Inferior parietal cortex (tissue), 1 donor: ENCODE results near the gene HJURP.
A peak's percentile ranks its signal among the peaks of the same experiment; 100 is the strongest.

Experiments used
- DNase-seq: peaks from one replicate; pipeline ENCODE4 v3.0.0-alpha.2; 2016; ENCODE audit errors: extremely low spot score

The HJURP gene

DNA sequence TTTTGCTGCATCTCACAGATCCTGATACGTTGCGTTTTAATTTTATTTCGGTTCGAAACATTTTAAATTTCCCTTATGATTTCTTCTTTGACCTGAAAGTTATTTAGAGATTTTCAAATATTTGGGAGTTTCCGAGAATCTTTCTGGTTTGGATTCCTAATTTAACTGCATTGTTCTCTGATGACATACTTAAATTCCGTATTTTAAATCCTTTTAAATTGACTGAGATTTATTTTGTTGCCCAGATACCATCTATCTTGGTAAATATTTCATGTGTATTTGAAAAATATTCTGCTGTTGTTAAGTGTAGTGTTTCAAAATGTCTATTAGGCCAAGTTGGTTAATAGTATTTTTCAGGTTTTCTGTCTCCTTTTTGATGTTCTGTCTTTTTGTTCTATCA, 38.5 kb downstream of the HJURP start:
- no peak for DNase-seq

DNA sequence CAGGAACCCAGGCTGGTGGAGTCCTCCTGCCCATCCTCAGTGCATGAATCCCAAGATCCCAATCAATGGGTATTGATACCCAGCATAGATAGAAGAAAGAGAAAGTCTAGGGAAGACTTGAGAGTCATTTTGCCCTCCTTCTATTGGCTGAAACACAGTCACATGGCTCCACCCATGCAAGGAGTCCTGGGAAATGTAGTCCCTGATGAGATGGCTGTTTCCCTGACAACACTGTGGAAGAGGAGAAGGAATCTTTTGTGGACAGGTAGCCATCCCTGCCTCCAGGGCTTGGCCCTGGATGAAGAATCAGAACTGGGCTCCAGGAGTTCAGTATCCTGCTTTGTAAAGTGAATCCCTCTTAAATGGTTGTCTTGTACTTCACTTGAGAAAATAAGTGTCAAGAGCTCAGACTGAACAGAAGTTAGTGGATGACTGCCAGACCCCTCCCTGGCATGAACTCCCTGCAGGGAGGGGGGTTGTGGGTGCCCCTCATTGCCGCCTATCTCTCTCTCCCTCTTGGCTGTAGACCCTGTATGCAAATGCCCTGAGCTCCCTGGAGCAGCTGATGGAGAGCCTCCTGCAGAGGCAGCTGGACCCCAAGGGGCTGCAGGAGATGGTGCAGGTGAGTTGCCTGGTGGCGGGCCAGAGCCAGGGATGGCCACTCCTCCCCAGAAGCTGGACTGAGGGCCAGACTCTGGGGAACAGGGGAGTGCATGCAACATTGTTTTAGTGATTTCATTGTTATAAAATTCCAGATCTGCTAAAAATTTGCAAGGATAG, 40.1 kb downstream of the HJURP start:
- DNase-seq, result no peak

DNA sequence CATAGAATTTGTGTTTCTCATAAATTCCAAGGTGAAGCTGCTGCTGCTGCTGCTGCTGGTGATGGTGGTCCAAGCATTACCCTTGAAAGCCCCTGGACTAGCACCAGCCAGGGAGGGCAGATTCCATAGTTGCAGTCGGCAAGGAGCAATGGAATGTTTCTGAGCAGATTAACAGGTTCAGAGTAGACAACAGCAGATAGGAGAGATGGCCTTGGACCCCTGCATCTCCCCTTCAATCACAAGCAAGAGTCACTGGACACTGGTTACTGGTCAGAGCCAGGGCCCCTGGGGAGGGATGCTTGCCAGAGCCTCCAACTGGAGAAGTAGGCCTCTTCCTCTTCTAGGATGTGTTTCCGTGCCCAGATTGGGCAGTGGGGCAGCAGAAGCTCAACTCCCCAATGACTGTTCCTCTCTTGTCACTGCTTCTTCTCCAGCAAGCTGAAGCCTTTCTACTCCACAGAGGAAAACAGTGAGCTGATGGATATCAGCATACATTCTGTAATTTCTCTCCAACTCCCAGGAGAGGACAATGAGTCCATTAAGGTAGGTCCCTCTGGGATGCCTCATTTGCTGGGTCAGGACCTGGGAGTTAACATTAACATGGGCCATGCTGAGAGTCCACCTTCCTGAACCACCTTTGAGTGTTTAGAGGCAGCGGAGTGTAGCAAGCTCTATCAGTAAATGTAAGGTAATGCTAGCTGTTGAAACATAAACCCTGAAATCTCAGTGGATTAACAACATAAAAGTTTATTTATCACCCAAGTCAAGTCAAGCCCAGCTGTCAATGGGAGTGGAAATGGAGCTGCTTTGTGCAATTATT, 40.9 kb downstream of the HJURP start:
- DNase-seq, result no peak

DNA sequence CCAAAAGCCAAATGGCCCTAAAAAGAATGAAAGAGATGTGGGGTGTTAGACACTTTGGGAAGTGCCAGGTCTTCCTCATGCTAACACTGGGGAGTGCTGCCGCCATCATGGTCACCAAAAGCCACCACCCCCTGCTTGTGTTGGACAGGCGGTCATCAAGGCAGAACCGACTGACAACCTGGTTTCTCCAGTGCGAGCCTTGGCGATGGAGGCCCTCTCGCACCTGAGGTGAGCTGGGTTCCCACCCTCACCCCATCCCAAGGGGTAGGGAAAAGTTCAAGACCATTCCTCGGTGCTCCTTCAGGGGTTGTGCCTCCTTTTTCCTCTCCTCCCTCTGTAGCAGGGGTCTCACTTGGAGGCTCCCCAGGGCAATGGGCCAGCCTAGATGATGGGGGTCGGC, 42.6 kb downstream of the HJURP start:
- DNase-seq, result no peak

DNA sequence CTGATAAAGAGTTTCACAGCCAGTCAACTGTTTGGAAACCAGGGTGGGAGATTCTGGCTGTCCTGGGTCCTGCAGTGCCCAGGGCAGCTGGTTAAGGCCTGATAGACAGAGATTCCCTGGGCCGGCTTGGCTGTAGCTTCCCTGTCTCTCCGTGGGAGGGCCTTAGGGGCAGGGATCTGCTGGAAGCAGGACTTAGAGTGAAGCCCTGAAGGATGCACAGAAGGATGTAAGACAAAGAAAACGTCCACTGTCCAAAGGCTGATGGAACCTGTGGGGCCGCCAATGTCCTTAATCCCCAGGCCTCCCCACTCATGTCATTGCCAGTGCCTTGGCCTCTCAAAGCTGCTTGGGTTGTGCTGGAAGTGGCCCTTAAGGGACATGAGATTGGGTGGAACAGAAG, 43.2 kb downstream of the HJURP start:
- no peak for DNase-seq

DNA sequence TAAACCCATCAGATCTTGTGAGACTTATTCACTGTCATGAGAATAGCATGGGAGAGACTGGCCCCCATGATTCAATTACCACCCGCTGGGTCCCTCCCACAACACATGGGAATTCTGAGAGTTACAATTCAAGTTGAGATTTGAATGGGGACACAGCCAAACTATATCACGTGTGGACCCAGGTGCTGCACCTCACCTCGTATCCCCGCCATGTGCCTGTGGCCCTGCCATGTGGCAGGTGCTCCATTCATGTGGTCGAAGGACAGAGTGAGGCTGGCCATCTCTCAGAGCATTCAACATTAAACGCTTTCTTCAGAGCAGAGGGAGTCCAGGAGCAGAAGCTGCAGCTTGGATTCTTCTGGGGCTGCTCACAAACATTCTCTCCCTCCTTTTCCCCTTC, 44.0 kb downstream of the HJURP start:
- no peak for DNase-seq

DNA sequence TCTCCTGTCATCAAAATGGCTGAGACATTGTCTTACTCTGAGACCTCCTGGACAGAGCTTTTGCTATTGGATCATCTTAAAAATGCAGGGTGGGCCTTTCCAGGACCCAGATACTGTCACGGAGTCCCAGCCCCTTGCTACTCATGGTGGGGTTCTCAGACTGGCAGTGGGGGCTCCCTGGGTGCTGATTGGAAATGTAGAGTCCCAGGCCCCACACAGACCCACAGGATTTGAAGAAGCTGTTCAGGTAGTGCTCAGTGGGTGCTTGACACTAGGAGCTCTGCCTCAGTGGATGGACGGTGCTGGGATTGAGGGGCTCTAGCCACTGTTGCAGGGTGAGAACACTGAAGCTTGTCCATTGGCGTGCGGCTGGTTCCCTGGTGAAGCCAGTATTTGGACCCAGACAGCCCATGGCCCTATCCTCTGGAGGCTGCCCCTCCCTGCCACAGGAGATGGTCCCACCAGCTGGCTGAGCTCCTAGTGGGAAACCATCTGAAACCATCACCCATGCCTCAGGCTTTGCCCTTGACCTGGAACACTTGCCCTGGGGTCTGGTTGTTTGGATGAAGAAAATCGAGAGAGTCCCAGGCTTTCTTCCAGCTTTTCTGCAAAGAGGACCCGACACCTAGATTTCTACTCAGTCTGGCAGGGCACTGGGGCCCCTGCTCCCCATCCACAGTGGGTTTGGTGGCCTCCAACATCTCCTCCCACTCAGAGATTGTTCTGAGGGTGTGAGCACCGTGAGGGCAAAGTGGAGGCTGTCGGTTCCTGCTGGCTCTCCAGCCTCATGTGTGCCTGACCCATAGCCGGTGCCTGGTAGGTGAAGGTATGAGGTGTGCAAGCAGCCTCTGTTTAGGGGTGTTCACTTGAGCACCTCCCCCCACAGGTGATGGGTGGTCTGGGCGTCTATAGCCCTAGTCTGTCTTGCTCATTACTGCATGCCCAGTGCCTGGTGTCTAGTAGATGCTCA, 46.1 kb downstream of the HJURP start:
- DNase-seq, result no peak

DNA sequence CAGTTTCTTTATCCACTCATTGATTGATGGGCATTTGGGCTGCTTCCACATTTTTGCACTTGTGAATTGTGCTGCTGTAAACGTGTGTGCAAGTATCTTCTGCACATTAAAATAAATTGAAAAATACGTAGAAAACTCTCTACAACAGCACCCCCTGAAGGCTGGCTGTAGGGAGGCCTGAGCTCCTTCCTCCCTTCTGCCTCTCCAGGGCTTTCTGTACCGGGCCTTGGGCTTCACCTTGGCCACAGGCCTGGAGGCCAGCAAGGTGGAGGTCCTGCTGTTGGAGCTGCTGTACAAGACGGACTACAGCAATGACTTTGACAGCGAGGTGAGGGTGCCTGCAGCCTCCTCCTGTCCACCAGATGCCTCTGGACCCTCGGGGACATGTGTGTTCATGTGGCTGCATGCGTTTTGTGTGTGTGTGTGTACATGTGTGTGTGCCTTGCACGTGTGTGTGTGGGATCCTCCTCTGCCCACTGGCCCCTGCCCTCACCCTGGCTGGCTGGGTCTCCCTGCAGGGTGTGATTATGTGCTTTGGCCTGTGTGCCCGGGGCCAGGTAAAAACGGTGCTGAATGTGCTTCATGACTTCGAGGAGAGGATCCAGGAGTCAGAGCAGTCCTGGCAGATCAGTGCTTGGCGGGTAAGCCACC, 47.0 kb downstream of the HJURP start:
- no peak for DNase-seq

DNA sequence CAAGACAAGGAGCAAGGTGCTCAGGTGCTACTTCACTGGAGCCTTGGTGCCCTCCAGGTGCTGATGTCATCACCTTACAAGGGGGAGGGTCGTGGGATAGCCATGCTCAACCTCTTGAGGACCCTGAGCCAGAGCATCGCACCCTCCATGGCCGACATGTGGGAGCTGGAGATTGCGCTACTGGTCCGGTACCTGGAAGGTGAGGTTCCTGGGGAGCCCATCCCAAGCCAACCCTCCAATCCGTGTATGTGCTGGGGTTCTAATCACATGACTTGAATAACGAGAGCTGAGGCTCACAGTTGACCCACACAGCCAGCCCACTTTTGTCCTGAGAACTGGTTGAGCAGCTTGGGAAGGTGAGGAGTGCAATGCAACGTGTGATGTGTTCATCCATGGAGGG, 50.3 kb downstream of the HJURP start:
- DNase-seq, result no peak

DNA sequence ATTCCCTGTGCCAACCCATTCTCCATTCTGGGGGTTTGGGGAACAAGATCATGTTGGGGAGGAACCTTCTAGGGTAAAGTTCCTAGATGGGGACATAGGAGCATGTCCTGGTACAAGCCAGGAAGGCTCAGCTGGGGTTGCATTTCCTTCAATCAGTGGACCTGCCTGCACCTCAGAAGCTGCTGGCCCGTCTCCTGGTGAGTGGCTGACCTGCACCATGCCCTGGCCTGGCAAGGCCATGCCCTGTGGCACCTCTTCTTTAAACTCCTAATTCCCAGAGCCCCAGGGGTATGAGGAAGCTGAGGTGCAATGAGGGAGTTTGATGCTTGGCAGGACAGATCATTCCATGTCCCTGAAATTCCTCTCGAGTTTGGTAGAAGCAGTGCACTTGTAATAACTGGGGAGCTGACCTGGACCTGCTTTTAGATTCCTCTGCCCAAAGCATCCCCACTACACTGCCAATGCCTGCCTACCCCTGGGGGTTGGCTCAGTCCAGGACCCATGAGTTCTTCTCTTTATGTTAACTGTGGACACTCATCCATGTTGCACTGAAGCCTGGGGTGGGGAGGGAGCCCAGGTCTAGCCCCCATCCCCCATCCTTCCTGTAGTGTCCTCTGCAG, 50.9 kb downstream of the HJURP start:
- no peak for DNase-seq

DNA sequence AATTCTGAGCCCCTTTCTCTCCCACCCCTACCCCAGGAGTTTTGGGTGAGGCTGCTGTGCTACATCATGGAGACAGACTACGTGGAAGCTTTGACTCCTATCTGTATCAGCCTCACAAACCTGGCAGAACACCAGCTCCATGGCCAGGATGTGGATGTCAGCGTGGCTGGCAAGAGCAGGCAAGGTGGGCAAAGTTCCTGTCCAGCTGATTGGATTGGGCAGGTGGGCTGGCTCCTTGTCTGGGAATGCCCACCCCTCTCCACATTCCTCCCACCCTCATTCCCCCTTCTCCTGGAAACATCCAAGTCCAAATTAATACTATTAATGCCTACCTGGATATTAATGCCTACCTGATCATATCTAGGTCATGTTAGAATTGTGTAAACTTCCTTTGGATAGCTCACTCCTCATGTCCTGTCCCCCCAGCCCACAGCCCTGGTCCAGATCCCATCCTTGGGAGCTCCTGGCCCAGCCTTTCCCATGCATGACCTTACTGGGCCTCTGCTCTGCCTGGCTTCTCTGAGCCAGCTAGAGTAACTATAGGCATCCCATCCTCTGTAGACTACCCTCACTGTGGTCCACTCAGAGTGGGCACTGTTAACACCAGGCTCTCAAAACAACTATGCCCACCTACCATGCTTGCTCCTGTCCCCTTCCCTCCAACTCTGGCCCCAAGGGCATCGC, 52.1 kb downstream of the HJURP start:
- no peak for DNase-seq

DNA sequence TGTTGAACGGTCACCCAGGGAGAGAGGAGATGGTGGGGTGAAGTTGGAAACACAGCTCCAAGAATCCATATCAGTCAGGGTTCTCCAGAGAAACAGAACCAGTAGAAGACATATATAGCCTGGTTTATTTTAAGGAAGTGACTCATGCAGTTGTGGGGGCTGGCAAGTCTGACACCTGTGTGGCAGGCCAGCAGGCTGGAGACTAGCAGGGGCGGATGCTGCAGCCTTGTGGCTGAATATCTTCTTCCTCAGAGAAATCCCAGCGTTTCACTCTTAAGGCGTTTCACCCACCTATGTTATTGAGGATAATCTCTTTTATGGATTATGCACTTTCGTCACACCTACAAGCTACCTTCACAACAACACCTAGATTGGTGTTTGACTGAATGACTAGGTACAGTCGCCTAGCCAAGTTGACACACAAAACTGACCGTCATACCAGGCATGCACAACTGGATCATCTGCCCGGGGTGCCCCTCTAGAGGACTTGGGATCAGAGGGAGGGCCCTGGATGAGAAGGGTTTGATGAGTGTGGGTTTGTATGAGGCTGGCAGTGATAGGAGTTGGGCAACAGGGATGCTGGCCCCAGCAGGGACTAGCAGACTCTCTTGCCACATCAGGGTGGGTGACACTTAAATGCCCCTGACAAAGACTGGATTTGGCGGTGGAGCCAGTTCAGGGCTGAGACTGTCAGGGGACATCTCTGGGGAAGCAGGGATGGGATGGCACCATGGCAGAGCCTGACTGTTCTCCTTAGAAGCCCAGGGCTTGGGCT, 52.8 kb downstream of the HJURP start:
- peak; percentile 17 for DNase-seq

DNA sequence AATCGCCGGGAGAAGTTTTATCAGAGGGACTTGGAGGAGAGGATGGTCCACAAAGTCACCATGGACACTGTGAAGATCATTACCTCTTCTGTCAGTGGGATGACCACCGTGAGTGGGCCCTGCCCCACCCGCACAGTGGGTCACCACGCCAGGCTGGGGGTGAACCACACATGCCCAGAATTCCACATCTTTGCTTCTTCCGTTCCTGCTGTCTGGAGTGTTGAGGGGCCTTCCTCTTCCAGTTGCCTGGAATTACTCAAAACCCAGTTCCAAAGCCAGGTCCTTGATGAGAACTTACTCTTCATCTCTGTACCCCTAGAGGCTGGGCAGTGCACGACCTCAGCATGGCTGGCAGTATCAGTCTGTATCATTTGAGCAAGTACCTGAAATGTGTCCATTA, 54.1 kb downstream of the HJURP start:
- DNase-seq, result no peak

DNA sequence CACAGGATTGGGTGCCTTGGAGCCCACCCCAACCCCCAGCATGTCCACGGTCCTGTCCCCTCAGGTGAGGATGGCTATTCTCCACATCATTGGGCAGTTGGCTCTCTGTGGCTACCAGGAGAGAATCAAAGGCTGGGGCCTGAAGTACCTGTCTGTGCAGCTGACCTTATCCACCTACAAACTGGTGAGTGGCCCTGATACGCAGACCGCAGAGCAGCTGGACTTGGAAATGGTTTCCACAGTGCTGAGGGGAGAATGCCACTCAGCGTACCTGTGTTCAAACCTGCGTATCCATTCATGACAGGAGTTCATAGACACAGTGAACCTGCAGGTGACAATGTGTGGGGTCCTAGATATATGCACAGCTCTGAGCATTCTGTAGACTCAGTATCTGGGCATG, 54.6 kb downstream of the HJURP start:
- no peak for DNase-seq

DNA sequence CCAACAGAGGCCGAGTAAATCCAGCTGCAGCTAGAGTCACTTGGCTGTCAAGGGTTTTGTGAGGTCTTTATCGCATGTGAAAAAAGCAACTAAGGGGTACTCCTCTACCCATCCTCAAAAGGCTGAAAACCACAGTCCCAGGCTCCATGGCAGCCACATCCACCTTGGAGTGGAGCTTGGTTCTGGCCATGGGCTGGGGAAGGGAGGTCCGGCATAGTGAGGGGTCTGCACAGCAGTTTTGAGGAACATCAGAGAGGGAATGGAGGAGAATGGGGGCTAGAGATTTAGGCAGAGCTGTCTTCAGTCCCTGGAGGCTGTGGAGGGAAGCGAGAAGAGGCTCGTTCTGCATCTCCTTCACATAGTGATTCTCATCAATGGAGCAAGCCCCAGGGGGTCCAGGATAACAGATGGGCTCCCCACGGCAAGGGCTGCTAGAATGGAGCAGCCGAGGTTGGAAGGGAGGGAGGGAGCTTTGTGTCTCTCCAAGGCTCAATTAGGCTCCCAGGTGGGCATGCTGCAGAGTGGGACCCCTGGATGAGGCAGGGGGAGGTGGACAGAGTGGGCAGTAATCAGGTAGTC, 55.2 kb downstream of the HJURP start:
- DNase-seq, result no peak

DNA sequence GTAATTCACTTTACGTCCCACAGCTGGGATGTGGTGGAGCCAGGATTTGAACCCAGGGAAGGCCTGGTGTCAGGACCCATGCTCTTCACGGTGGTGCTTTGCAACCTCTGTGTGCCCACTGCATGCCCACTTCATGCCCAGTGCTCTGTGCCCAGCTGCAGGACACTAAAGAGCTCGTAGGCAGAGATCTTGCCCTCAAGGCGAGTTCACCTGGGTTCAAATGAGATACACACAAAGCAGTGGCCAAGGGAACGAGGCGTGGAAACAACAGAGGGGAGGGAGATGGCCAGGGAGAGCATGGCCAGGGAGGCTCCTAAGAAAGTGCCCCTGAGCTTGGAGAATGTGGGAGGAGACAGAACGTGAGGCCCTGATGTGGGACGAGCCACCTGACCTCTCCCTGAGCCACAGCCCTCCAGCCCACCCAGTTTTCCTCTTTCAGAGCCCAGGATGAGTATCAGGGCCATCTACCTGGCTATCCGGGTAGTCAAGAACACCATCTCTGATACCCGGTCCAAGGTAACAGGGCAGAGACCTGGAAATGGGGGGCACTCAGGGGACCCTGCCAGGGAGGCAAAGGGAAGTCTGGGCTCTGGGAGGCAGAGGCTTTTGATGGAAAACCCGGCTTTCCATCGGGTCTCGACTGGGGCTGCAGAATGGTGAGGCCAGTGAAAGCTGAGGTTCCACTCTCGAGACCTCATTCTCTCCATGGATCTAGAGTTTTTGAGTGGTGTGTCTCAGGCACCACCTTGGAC, 55.8 kb downstream of the HJURP start:
- DNase-seq, result no peak

DNA sequence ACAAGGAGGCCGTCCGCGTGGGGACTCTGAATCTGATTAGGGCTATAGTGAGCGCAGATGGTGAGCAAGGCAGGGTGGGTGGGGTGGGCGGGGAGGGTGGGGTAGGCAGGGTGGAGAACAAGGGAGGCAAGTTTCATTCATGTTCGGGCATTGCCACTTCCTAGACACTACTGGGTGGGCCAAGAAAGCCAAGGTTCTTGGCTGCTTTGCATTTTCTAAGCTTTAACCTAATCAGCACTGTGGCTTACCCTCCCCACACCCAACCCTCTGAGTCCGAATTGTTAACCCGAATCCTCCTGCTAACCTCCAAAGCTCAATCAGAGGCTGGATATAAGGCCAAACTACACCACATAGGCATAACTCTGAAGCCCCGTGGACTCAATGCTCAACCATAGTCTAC, 58.1 kb downstream of the HJURP start:
- no peak for DNase-seq

DNA sequence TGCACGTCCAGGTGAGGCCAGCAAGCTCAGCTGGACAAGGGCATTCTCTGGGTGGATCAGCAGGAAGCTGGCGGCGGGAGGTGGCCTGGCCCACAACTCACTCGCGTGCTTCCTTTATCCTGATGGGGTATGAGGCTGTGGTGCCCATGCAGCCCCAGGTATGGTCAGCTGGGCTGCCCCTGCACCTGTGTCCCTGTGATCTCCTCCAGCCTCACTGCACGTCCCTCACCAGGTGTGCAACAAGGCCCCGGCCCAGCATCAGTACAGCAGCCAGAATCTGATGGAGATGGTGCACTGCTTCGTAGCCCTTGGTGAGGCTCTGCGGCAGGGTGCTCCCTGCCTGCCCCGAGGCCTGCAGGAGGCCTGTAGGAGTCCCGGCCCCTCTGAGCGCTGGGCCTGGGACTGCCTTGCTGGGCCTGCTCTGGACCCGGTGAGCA, 58.6 kb downstream of the HJURP start:
- no peak for DNase-seq
